Hematopoietic multipotent progenitor cell treated with erythropoietin and hydrocortisone succinate and interleukin-3 and kit ligand, for 15 days (in vitro differentiated cells): ENCODE results near the gene DNAJB2.
"Not testable (repeated sequence)": the region's sequence is repeated elsewhere in the genome, so short reads cannot be mapped to it uniquely, and the experiment has no call there.

Experiments used
- DNase-seq: peaks from one replicate; pipeline ENCODE4 v3.0.0-alpha.2; 2015; ENCODE audit warnings: low spot score

The DNAJB2 gene

DNA sequence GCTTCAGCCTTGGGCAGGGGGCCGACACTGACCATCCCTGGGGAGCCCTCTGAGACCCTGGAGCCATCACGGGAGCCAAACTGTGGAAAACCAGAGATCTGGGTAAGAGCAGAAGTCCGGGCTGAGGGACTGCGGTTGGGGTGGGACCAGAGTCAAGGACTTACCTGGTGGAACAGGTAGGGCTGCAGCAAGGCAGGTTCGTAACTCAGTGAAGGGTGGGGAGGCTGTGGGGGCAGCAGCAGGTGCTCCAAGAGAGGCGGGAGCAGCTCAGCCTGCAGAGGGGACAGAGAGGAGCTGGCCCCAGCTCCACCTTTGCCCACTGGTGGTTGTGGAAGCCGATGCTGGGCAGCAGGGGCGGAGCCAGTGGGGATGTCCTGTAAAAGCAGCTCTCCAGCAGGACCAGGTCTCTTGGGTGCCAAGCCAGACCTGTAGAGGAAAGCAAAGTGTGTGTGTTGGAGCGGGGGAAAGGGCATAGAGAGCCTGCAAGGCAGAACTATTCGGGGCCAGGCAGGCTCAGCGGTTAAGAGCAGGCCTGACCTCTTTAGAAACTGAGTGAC lies 23.3 kb downstream of the DNAJB2 start:
- no peak for DNase-seq

DNA sequence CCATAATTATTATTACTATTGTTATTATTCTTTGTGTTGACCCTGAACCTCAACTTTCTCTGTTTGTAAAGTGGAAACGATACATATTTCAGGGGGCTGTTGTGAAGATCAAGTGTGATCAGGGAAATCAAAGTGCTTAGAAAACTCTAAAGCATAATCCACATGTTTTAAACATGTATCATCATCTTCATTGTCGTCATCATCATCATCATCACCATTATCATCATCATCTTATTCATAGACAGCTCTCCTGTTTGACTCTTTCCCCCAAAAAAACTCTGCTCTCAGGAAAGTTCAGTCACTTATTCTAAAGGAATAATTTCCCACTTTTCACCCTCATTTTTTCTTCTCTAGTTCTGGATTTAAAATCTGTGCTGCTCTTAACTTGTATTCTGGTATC lies 25.1 kb downstream of the DNAJB2 start:
- no peak for DNase-seq

DNA sequence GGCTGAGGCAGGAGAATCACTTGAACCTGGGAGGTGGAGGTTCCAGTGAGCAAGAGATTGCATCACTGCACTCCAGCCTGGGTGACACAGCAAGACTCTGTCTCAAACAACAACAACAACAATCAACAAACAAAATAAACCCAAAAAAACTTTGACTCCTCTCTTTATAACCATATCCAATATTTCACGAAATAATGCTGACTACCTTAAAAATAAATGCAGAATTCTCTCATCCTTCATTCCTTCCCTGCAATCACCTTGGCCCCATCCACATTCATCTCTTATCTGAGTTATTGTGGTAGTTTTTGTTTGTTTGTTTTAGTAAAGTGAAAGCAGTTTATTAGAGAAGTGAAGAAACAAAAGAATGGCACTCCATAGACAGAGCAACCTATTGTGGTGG lies 26.9 kb downstream of the DNAJB2 start:
- no peak for DNase-seq

DNA sequence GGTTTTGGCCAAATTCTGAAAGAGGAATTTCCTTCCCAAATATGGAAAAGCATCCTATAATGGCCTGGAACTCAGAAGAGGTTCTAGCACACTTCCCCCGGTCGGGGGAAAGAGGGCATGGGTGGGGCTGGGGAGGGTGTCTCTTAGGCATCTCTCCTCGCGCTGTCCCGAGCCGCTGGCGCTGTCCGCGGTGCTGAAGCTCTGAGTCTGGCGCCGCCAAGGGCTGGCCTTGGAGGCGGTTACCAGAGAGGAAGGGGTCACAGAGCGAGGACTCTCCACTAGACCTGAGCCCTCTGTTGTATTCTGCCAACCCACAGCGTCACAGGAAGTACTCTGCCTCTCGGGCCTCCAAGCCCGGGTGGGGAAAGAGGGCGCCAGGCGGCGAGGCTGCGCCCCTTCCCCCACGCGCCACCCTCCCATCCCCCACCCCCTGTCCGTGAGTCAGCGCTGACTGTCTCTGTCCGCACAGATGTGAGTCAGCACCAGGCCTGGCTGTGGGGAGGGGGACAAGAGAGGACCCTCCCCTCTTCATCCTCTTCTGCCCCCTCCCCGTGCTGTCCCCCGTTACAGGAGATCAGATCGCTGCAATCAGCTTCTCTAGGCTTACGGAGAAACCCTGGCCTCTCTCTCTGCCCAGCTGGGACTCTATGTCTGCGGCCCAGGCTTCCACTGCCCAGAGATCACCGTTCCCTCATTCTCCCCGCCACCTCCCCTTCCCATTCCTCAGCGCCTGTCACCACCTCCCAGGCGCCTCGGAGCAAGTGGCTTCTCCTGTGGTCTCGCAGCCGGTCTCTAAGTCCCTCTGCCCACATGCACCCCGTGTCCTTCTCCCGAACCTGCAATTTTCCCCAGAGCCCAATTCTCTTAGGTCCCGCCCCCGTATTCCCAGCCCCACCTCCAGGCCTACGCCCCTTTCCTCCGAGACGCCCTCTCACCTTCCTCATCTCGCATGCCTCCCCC lies 29.3 kb downstream of the DNAJB2 start:
- DNase-seq = peak; percentile 59

DNA sequence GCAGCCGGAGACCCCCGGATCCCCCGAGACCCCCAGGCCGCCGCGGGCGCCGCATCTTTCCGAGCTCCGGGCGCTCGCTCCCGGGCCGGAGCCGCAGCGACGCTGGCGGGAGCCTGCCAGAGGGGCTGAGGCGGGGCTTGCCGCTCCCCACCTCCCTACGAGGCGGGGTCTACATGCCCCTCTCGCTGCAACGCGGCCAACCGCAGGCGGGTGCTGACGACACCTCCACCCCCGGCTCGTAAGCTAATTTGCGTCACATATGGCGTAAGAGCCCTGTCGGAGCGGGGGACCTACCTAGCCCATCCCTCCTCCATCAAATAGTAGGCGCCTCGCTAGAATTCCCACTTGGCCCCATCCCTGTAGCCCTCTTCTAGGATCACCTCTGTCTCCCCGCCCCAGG lies 30.1 kb downstream of the DNAJB2 start, which contains the start of gene PTPRN:
Gene PTPRN, minus strand, starts transcription at position 124 of the 400 bp plus-strand sequence. Its CDS starts 69 bp downstream, at position 55.
- no peak for DNase-seq

DNA sequence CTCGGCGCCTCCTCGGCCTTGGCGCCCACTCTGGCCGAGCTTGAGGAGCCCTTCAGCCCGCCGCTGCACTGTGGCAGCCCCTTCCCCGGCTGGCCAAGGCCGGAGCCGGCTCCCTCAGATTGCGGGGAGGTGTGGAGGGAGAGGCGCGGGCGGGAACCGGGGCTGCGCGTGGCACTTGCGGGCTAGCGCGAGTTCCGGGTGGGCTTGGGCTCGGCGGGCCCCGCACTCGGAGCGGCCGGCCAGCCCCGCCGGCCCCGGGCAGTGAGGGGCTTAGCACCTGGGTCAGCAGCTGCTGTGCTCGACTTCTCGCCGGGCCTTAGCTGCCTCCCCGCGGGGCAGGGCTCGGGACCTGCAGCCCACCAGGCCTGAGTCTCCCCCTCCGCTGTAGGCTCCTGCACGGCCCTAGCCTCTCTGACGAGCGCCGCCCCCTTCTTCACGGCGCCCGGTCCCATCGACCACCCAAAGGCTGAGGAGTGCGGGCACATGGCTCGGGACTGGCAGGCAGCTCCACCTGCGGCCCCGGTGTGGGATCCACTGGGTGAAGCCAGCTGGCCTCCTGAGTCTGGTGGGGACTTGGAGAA lies 33.6 kb downstream of the DNAJB2 start:
- DNase-seq = not testable (repeated sequence)

DNA sequence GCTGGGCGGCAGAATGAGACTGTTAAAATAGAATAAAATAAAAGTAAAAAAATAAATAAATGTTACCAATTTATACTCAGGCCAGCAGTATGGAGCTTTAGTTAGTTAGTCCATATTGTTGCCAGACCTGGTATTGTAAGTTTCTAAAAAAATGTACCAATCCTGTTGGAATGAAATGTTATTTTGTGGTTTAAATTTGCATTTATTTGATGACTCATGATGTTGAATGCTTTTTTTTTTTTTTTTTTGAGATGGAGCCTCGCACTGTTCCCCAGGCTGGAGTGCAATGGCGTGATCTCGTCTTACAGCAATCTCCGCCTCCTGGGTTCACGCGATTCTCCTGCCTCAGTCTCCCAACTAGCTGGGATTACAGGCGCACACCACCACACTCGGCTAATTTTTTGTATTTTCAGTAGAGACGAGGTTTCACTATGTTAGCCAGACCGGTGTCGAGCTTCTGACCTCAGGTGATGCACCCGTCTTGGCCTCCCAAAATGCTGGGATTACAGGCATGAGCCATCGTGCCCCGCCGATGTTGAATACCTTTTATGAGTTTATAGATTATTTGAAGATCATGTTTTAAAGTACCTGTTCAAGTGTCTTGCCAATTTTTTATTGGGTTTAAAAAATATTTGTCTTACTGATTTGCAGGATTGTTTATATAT lies 35.8 kb downstream of the DNAJB2 start:
- DNase-seq = no peak

DNA sequence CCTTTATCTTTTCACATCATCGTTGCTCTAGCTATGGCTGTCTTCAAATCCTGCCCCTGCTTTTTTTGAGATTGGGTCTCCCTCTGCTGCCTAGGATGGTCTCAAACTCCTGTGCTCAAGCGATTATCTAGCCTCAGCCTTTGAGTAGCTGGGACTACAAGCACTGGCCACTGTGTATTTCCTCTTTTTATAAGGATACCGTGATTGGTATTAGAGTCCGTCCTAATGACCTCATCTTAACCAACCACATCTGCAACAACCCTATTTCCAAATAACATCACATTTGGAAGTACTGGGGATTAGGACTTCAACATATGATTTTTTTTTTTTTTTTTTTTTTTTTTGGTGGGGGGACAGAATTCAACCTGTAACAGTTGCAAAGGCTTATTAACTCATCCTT lies 44.3 kb downstream of the DNAJB2 start:
- DNase-seq = no peak

DNA sequence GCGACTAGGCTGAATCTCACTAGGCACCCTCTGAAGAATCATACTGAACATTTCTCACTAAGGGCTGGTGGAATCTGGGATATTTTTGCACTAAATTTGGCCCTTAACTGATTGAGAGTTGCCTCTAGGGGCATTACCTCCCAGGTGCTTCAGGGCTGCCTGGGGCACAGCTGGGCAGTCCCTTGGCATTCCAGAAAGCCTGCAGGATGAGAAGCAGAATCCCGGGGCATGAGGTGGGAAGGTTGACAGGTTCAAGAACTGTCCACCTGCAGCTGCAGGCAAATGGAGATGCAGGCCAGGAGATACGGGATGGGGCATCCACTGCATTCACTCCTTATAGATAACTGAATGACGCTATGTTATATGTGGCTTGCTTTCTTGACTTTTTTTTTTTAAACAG lies 46.0 kb downstream of the DNAJB2 start:
- no peak for DNase-seq

DNA sequence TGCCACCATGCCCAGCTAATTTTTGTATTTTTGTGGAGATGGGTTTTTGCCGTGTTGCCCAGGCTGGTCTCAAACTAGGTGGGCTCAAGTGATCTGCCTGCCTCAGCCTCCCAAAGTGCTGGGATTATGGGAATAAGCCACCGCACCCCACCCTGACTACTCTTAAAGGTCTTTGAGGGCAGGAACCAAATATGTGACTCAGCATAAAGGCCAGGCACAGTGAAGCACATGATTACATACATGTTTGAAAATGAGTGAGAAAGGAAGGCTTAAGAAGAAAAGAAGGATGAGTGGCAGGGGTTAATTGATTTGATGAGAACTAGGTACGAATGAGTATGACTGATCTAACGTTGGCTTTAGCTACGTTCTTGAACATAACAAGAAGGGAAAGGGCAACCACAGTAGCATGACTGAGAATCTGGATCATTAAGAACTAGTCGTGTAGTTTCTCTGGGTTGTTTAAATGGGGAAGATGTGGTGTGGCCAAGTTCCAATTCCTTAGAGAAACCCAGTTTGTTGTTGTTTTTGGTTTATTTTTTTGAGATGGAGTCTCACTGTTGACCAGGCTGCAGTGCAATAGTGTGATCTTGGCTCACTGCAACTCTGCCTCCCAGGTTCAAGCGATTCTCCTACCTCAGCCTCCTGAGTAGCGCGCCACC lies 46.6 kb downstream of the DNAJB2 start:
- DNase-seq = no peak

DNA sequence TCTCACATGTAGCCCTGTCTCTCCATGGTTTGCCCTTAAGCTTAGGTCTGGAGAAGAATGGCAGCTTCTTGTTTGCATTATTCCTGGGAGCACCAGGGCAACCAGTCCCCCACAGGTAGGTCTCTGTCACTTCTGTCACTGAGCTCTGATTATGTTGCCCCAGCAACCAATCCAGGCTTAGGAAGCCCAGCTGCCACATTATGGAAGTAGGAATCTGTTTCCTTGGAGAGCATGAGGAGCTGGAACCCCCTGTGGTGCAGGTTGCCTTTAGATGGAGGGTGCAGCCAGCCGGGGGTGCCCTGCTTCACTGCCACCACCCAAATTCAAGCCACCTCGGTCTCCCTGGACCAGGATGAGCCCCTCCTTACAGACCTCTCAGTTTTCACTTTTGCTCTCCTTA lies 48.6 kb downstream of the DNAJB2 start:
- DNase-seq = no peak

DNA sequence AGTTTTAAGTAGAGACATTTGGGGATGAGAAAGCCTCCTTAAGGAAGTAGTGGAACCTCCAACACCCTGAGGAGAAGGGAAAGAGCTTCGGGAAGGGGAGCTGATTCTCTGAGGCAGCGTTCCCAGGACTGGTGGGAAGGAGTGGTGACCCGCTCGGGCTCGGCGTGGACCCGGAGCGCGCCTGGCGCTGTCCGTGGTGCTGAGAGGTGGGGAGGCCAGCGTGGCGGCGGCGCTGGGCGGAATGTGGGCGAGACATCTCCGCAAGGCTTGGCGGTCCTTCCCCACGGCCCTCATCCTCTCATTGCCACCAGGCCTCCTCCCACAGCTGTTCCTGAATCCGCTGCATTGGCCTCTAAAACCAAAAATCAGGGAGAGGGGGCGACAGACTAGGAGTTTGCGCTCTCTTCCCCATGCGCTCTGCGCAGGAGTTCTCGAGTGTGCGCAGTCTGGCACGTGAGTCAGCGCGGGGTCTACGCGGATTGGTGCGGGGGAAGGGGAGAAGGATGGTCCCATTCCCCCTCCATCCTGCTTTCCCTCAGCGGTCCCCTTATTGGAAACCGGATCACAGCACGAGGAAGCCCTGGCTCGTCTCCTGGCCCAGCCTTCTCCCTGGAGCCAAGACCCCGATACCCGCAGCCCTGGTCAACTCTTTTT lies 52.5 kb downstream of the DNAJB2 start:
- DNase-seq = no peak

DNA sequence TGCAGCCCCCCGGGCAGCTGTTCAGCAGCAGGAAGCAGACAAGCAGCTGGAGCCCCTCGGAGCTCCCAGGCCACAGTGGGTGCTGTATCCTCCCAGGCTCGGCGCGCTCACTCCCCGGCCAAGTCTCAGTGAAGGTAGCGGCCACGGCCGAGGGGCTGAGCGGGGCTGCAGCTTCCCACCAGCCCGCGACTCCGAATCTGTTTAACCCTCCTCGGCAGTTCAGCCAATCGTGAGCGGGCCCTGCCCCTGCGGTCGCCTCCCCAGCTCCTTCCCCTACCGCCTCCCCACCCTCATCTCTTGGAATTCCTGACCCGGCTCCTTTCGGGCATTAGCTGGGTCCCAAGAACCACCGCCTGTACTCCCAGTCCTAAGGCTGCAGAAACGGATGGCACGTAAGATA lies 53.4 kb downstream of the DNAJB2 start, which contains the start of gene RESP18:
Gene RESP18, minus strand, starts transcription at position 203 of the 400 bp plus-strand sequence.
- DNase-seq = no peak

DNA sequence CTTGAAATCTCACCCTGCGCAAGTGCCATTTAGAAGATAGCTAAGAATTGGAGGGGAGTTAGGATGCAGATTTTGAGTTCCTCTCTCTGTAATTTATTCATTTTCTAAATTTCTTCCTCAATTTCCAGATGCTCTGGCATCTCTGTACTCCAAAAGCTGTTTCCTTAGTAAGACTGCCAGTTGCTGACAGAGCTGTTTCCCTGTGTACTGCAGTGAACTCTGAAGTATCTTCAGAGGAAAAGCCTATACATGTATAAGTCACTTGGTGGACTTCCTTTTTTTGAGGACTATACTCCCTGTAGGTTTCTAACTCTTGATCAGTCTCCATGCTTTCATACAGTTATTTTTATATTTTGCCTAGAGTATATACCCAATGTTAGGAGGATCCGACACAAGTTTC lies 54.9 kb downstream of the DNAJB2 start:
- DNase-seq = no peak

DNA sequence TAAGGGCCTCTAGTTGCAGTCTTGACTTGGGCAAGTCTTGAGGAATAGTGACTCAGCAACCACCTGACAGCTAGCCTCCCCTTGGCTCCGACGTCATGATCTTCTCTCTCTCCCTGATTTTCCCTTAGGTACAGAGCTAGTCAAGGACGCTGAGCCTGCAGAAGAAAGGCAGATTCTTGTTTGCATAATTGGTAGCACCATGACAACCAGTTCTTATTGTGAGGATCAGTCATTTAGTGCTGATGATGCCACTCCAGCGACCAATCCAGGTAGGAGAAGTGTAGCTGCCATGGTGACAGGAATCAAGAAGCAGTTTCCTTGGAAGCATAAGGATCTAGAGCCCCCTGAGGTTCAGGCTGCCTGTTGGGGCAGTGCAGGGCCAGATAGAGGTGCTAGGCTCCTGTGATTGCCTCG lies 56.2 kb downstream of the DNAJB2 start:
- DNase-seq = no peak
